D341Med (cell line): ENCODE results near the gene CNNM2.

Source experiments
- DNase-seq: peaks from one replicate; pipeline ENCODE4 v3.0.0; 2012; ENCODE audit warnings: low spot score

The CNNM2 gene

DNA sequence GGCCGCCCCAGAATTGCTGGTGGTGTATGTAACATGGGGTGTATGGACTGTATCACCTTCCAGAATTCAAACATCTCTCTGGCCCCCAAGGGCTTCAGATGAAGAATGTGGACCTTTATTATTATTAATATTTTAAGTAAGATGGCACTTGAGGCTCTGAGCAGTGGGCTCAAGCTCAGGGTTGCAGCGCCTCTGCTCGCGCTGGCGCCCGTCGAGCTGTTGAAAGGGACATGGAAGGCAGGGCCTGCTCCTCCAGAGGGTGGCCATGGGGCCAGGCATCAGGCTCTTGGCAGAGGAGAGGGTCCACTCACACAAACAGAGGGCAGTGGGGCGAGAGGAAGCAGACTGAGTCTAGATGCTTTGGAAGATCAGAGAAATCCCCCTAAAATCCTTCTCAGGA lies 154.8 kb downstream of the CNNM2 start:
- DNase-seq, result no peak

DNA sequence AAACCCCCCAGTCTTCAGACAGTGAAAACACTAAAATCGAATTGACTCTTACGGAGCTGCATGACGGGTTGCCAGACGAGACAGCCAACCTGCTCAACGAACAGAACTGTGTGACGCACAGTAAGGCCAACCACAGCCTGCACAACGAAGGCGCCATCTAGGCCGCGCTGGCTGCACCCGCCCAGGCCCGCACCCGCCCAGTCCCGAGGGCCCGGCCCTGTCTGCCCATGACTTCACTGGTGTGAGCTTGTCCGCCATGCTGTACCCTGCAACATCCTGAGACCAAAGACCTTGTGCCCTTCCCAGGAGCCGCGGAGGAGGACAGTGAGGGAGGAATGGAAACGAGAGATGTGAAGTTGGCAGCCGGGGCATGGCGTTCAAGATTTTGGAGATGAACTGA lies 158.9 kb downstream of the CNNM2 start:
- DNase-seq, result no peak

- DNase-seq, result no peak
Measured at GRCh38 chr10:103077491-103078308, 159.6 kb downstream of the CNNM2 start.

- no peak for DNase-seq
Measured at GRCh38 chr10:103078309-103078615, 160.2 kb downstream of the CNNM2 start.

DNA sequence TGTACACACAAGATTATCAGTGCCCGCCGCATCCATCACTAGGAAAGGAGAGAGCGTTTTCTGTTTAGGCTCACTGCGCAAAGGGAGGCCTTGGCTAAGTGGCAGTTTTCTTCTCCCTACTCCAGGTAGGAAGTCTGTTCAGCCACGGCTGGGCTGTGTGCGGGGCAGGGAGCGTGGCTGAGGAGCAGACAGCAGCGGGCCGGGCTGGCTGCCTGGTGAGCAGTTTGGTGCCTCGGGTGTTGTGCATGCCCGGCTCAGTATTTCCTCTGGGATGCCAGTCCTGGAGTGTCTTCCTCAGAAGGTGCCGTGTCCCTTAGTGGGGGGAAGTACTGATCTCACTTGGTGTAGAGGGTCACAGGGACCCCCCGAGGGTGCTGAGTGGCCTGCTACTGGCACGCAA lies 160.6 kb downstream of the CNNM2 start:
- no peak for DNase-seq

GRCh38 chr10:103079100-103079499 lies 161.0 kb downstream of the CNNM2 start:
- no peak for DNase-seq

- no peak for DNase-seq
Measured at GRCh38 chr10:103079946-103080345, 161.9 kb downstream of the CNNM2 start.

DNA sequence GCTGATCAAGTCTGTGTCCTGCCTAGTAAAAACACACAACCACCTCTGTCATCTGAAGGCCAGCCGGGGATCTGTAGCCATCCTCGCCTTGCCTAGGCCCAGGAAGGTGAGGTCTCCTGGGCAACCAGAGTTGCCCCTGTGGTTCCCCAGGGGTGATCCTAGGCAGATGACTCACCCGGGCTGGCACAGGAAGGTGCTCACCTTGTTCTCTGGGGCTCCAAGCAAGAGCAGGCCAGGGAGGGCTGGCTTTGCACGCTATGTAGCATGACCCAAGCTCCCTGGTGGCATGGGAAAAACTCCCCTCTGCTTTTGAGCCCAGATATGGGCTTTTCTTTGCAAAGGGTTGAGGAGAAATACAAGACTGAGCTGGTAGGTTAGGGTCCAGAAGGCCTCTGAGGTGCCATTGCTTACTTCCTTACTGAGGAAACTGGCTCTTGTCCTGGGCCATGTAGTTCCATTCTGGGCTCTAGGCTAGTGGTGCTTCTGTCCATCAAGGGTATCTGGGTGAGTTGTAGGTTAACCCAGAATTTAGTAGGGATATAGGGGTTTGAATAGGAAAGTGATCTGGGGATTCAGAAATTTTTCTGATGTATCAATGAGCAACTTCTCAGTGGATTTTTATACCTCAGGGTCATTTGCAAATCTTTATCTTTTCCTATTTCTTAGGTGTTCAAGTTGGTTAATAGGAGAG lies 162.9 kb downstream of the CNNM2 start:
- no peak for DNase-seq

- DNase-seq, result no peak
Measured at GRCh38 chr10:103082683-103083082, 164.6 kb downstream of the CNNM2 start.

DNA sequence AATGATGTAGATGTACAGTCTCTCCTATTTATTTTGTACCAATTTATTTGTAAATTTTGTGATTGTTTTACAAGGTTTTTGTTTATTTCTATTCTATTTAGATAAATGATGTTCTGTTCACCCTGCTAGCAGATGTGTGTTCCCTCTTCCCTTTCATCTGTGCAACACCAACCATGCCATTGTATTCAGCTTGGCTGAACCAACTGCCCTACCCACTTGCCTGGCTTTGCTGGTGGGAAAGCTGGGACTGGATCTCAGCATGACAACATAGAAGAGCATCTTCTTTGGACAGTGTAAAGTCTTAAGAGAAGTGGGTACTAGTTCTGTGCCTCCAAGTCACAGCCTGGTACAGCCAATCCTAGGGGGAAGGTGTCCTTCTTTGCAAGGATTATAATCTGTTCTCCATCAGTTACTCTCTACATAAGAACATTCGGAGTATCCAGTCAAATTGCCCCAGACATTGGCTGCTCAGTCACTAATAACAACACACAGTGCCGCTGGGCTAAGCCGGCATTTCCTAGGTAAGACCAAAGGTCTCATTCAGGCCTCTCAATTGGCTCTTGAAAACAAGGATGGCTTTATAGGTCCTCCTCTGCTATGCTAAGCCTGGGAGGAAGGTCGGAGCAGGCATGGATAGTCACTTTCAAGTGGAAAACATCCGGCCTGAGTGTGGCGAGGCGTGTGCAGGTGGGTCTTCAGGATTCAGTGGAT lies 165.3 kb downstream of the CNNM2 start:
- DNase-seq, result no peak

DNA sequence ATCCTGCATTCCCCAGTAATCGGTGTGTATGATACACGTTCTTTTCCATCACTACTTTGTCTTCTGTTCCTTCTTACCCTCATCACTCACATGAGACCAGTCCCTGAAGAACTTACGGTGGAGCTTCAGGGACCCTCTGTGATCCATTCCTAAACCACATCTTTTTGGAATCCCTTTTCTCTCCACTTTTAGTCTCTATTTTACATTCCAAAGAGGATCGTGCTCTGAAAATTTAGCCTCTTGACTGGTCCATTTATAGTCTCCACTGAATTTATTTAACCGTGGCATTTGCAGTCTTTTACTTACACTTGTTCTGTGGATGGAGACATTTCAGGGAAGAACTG lies 165.9 kb downstream of the CNNM2 start:
- no peak for DNase-seq

- no peak for DNase-seq
Measured at GRCh38 chr10:103086261-103086660, 168.2 kb downstream of the CNNM2 start.

DNA sequence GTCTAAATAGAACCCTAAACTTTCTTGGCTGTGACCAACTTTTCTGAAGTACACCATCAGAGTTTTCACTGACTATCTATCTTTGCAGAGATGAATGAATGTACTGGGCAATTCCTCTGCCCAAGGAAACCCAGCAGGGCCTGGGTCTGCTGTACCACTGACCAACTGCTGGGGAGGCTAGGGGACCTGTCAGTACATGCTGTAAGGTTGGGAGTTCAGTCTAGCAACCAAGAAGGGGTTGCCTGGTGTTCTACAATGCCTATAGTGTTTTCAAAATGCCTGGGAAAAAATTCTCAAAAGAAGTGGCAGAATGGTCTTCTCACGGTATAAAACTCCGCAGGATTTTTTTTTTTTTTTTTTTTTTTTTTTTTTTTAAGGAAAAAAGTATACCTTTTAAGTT lies 168.7 kb downstream of the CNNM2 start:
- no peak for DNase-seq

DNA sequence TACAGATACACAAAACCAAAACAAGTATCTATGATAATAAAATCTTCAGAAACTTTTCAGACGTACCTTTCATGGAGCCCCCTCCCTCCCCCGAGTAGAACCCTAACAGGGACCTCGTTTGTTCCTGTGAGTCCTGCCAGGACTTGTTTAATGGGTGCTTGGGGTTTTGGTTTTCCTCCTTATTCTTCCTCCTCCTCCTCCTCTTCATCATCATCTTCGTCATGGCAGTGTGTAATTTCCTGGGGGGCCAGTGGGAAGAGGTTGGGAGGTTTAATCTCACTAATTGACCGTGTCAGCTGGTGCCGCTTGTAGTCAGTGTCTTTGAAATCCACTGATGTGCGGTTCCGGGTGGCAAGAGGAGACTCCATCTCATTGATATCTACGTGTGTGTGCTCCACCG lies 171.4 kb downstream of the CNNM2 start:
- DNase-seq, result no peak

- DNase-seq, result no peak
Measured at GRCh38 chr10:103090911-103091310, 172.8 kb downstream of the CNNM2 start.

DNA sequence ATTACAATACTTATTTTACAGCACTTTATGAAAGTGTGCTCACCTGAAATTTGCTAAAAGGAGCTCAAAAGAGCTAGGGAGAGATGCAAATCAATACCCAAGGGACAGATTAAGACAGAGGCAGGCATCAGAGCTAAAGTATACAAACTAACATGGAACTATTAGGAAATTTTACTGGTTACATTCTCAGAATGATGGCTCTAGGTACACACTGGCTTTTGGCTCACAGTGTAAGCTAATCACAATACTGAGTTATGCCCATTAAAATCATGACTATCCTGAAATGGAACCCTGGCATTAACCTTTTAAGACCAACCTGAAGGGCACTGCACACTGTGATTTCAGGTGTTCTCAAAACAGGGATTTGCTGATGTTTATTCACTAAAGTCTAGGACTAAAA lies 176.9 kb downstream of the CNNM2 start:
- DNase-seq, result no peak

DNA sequence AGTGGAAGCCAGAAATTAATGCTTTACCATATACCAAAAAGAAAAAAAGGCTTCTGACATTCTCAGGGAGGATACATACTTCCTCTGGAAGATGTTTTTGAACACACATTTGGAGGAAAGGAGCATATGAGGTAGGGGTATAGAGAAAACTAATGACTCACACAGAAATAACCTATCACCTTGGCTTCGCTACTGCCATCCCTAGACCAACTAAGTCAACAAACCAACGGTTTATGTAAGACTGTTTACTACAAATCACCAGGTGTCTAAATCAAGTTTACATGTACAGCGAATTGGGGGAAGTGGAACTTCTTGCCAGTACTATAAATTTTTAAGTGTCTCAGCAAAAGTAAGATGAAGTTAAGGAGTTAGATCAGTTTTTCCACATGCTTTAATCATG lies 178.0 kb downstream of the CNNM2 start:
- no peak for DNase-seq

DNA sequence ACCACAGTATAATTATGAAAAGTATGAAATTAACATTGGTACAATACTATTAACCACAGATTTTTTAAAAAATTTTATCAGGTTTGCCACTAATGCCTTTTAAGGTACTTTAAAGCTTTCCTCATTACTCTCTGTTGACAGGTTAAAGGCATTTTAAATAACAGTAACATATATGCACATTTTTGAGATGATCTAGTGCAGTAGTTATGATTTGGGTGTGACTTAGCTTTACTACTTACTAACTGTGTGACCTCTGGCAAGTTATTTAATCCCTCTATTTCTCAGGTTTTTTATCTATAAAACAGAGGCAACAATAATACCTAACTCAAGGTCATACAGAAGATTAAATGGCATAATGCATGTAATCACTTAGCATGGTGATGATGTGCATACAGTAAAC lies 180.1 kb downstream of the CNNM2 start:
- DNase-seq, result no peak

GRCh38 chr10:103100620-103101019 lies 182.5 kb downstream of the CNNM2 start:
- no peak for DNase-seq

DNA sequence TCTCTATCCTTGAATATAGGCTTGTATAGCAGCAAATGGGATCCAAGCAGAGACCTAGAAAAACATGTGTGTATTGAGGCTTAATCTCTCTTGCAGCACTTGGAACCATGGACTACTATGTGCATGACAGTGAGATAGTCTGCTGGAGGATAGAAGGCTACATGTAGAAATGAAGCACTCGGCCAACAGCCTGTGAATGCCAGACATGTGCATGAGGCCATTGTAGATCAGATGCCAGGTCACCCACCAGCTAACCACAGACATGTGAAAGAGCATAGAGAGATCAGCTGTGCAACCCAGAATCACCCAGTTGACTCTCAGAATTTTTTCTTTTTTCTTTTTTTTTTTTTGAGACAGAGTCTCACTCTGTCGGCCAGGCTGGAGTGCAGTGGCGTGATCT lies 184.1 kb downstream of the CNNM2 start:
- no peak for DNase-seq

DNA sequence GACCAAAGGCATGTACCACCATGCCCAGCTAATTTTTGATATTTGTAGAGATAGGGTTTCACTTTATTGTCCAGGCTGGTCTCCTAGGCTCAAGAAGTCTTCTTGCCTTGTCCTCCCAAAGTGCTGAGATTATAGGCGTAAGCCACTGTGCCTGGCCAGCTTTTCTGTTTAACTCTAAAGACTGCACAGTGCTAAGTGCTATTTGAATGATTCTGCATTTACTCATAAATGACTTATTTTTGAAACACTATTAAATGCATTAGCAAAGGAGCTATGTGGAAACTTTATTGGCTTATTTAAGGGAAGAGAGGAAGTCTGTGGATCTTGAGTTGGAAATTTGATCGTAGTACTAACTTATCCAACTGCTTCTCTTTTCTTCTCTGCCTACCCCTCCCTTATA lies 185.9 kb downstream of the CNNM2 start:
- no peak for DNase-seq

GRCh38 chr10:103104721-103105120 lies 186.6 kb downstream of the CNNM2 start:
- DNase-seq, result no peak

DNA sequence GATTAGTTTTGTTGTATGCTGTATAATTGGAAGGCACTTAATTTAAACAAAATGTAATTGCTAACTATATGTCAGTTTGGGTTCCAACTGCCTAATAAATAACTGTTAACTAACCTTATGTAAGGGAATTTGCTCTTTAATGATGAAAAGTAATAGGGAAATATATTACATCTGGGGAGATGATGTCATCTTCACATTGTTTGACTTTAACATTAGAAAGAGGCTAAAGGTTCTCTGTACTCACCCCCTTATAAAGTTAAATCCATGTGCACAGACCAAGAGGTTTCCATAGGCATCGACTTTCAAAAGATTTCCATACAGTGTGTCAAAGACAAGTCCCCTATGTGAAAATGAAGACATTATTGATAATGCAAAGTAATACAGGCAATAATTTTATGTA lies 187.4 kb downstream of the CNNM2 start:
- no peak for DNase-seq
